Keratinocyte (primary cell): ENCODE data around the gene FAM83B. TPM values are rescaled to one million over a fixed set of nuclear protein-coding genes. Genes with fewer than 3 reads are reported as not detected.

Experiments used
- DNase-seq: peaks from one replicate; pipeline ENCODE4 v3.0.0-alpha.2; 2011; ENCODE audit warnings: low read depth, missing footprints, low spot score
- FAIRE-seq: peaks from 2 replicates; lab custom pipeline; 2011; peaks lifted over from hg19 to GRCh38; lab: Jason Lieb, UNC
- H2AFZ ChIP-seq: 2 replicates; pipeline ENCODE4 v1.6.0; 2012; ENCODE audit warnings: low read length, control low read depth, inconsistent platforms; ENCODE audit not compliant: control insufficient read depth
- H3K27ac ChIP-seq: 2 replicates; pipeline ENCODE4 v1.5.1; 2011; ENCODE audit warnings: low read length; ENCODE audit not compliant: control insufficient read depth, insufficient read depth
- H3K27me3 ChIP-seq: 3 replicates; pipeline ENCODE4 v1.6.0; 2011; ENCODE audit warnings: low read length; ENCODE audit not compliant: control insufficient read depth, insufficient read depth; ENCODE audit errors: extremely low read depth
- H3K36me3 ChIP-seq, 2 experiments: 2 replicates in 1 of 2; 3 replicates in 1 of 2; pipeline ENCODE4 v1.5.1; 2011; ENCODE audit warnings: low read length in 2 of 2, mild to moderate bottlenecking in 1 of 2; ENCODE audit not compliant: control insufficient read depth in 2 of 2, insufficient read depth in 2 of 2; ENCODE audit errors: extremely low read depth in 1 of 2
- H3K4me1 ChIP-seq: 3 replicates; pipeline ENCODE4 v1.5.1; 2011; ENCODE audit warnings: low read length; ENCODE audit not compliant: control insufficient read depth, insufficient read depth; ENCODE audit errors: extremely low read depth
- H3K4me2 ChIP-seq: 3 replicates; pipeline ENCODE4 v1.6.0; 2011; ENCODE audit warnings: low read depth, low read length; ENCODE audit not compliant: control insufficient read depth, insufficient read depth; ENCODE audit errors: extremely low read depth
- H3K4me3 ChIP-seq, 3 experiments: fragments of 200-600 bp in 1 of 3; sonication (generic) in 1 of 3; 2 replicates in 2 of 3; 3 replicates in 1 of 3; pipeline ENCODE4 v1.5.1; 2011 to 2016; ENCODE audit warnings: low read length in 3 of 3, mild to moderate bottlenecking in 3 of 3, control low read depth in 2 of 3, inconsistent platforms in 1 of 3, low read depth in 1 of 3, mixed read lengths in 1 of 3, mixed run types in 1 of 3, moderate library complexity in 1 of 3; ENCODE audit not compliant: control insufficient read depth in 2 of 3, insufficient read depth in 2 of 3; ENCODE audit errors: extremely low read depth in 1 of 3
- H3K79me2 ChIP-seq: 2 replicates; pipeline ENCODE4 v1.6.0; 2012; ENCODE audit warnings: low read length; ENCODE audit not compliant: control insufficient read depth, insufficient read depth
- H3K9ac ChIP-seq: 3 replicates; pipeline ENCODE4 v1.6.0; 2011; ENCODE audit warnings: low read length; ENCODE audit not compliant: control insufficient read depth, insufficient read depth; ENCODE audit errors: extremely low read depth
- H3K9me1 ChIP-seq: 3 replicates; pipeline ENCODE4 v1.6.0; 2011; ENCODE audit warnings: low read length; ENCODE audit not compliant: control insufficient read depth, insufficient read depth; ENCODE audit errors: extremely low read depth
- H3K9me3 ChIP-seq: 2 replicates; pipeline ENCODE4 v1.5.1; 2012; ENCODE audit warnings: low read depth, low read length; ENCODE audit not compliant: control insufficient read depth
- H4K20me1 ChIP-seq: 3 replicates; pipeline ENCODE4 v1.6.0; 2011; ENCODE audit warnings: low read length; ENCODE audit not compliant: control insufficient read depth, insufficient read depth; ENCODE audit errors: extremely low read depth
- CTCF ChIP-seq, 3 experiments: IDR thresholded peaks in 1 of 3; conservative IDR thresholded peaks in 1 of 3; optimal IDR thresholded peaks in 1 of 3; 2 replicates in 2 of 3; 3 replicates in 1 of 3; pipeline versions ENCODE3 to v1.5.1; 2011; ENCODE audit warnings: low read length in 3 of 3, mild to moderate bottlenecking in 3 of 3, moderate library complexity in 2 of 3, control low read depth in 1 of 3, inconsistent platforms in 1 of 3; ENCODE audit not compliant: insufficient read depth in 2 of 3; ENCODE audit errors: extremely low read depth in 1 of 3
- EZH2 ChIP-seq: IDR thresholded peaks from one replicate; pipeline ENCODE4 v1.6.1; 2012; ENCODE audit warnings: inconsistent platforms, mild to moderate bottlenecking, low read length, moderate library complexity
- dilution Hi-C: fragments of 300-500 bp; cut with MboI; formaldehyde crosslinking; loops from one replicate; pipeline ENCODE4 v1.7.0; 2020; ENCODE audit warnings: low sequenced_read_pairs; ENCODE audit not compliant: extremely low pct_ligation_motif_present
- polyA plus RNA-seq, 5 experiments: library from polyadenylated mRNA; depleted of rRNA in 3 of 5; stranded (reverse) in 3 of 5; stranded (forward) in 1 of 5; unstranded in 1 of 5; fragments of >200 nt; gene quantifications; 1 replicate in 1 of 5; 2 replicates in 3 of 5; 3 replicates in 1 of 5; pipeline versions ENCODE4 v1.2.1 to v1.2.3, GENCODE V29; 2011 to 2012; ENCODE audit warnings: missing spikeins in 2 of 5, low read depth in 1 of 5, low replicate concordance in 1 of 5

The FAM83B gene
- polyA plus RNA-seq, 1 donor (not counting 4 experiments of a cell fraction or from before 2014, with no cell fraction given), result 30.3 TPM

DNA sequence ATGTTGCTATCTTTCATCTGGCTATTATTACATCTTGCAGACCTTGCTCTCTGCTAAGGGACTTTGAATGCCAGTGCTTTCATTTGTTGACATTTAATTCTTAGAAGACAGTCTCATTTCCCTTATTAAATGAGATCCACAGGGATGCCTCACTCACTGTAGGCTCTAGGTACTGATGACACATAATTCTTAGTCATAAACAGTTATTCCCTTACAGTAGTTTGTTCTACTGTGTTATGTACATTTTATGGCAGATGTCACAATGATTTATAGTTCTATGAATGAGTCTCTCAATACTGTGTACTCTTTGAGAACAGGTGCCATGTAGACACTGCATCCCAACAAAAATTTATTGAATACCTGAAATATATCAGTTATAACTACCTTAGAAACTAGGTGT is 70.3 kb downstream of the FAM83B start:
- H3K4me2 ChIP-seq, result peak overlapping the region; percentile 16
- no peaks in the 10 kb centered on the region for H3K9me1 ChIP-seq
- no peak overlapping the region for H3K4me3 ChIP-seq
- no peak overlapping the region for H3K27ac ChIP-seq
- no peak overlapping the region for H2AFZ ChIP-seq
- peaks cover 9% of the 10 kb centered on the region for H3K4me1 ChIP-seq
- H3K9me3 ChIP-seq, result no peaks in the 10 kb centered on the region
- H4K20me1 ChIP-seq, result peaks cover 6% of the 10 kb centered on the region
- peaks cover 36% of the 10 kb centered on the region for H3K79me2 ChIP-seq
- H3K36me3 ChIP-seq, result peaks cover 0 to 3% of the 10 kb centered on the region in 2 experiments
- dilution Hi-C loops, result no loop called here
- no peak for TF ChIP-seq CTCF (optimal IDR thresholded peaks at IDR 0.05 in 1 of 3, IDR thresholded peaks at IDR 0.05 in 1 of 3, conservative IDR thresholded peaks at IDR 0.05 in 1 of 3; ENCODE audit: extremely low read depth in 1 of 3, insufficient read depth in 2 of 3, low read length in 3 of 3)
- TF ChIP-seq EZH2, result no peak
- H3K9ac ChIP-seq, result no peak overlapping the region
- FAIRE-seq (peak; percentile 62), DNase-seq (no peak)
- no peaks in the 10 kb centered on the region for H3K27me3 ChIP-seq

GRCh38 chr6:54920628-54921027 is 74.1 kb downstream of the FAM83B start:
- H3K36me3 ChIP-seq, result peaks cover 0 to 1% of the 10 kb centered on the region in 2 experiments
- no peaks in the 10 kb centered on the region for H3K9me1 ChIP-seq
- FAIRE-seq (no peak), DNase-seq (no peak)
- no peaks in the 10 kb centered on the region for H3K27me3 ChIP-seq
- peaks cover 9% of the 10 kb centered on the region for H3K4me1 ChIP-seq
- H4K20me1 ChIP-seq, result peaks cover 7% of the 10 kb centered on the region
- dilution Hi-C loops, result no loop called here
- H2AFZ ChIP-seq, result no peak overlapping the region
- TF ChIP-seq CTCF (optimal IDR thresholded peaks at IDR 0.05 in 1 of 3, IDR thresholded peaks at IDR 0.05 in 1 of 3, conservative IDR thresholded peaks at IDR 0.05 in 1 of 3; ENCODE audit: extremely low read depth in 1 of 3, insufficient read depth in 2 of 3, low read length in 3 of 3), result no peak
- TF ChIP-seq EZH2, result no peak
- no peaks in the 10 kb centered on the region for H3K9me3 ChIP-seq
- H3K79me2 ChIP-seq, result peaks cover 50% of the 10 kb centered on the region
- peak overlapping the region; percentile 13 for H3K27ac ChIP-seq
- no peak overlapping the region for H3K4me2 ChIP-seq
- no peak overlapping the region for H3K9ac ChIP-seq
- H3K4me3 ChIP-seq, result no peak overlapping the region
